Gastroesophageal sphincter (tissue), 3 donors: ENCODE results near the gene GNL2.

Experiments
- EP300 ChIP-seq: sonication (generic); formaldehyde crosslinking; IDR thresholded peaks from one replicate; pipeline ENCODE4 v1.6.1; 2017; ENCODE audit warnings: antibody characterized with exemption, mild to moderate bottlenecking
- POLR2A ChIP-seq, 2 donors: fragments of 450-650 bp; IDR thresholded peaks; one replicate each; pipeline ENCODE4 v1.6.1; 2017; ENCODE audit warnings: antibody characterized with exemption in 2 of 2, mild to moderate bottlenecking in 2 of 2, moderate library complexity in 1 of 2
- TF ChIP-seq, protein P1 (sequence below), 4 experiments: fragments of 200-600 bp in 2 of 4; fragments of 450-650 bp in 2 of 4; sonication (generic) in 1 of 4; IDR thresholded peaks; one replicate each; pipeline ENCODE4 v1.5.1; 2017 to 2019; ENCODE audit warnings: antibody characterized with exemption in 4 of 4, mild to moderate bottlenecking in 2 of 4, moderate library complexity in 2 of 4

DNA sequence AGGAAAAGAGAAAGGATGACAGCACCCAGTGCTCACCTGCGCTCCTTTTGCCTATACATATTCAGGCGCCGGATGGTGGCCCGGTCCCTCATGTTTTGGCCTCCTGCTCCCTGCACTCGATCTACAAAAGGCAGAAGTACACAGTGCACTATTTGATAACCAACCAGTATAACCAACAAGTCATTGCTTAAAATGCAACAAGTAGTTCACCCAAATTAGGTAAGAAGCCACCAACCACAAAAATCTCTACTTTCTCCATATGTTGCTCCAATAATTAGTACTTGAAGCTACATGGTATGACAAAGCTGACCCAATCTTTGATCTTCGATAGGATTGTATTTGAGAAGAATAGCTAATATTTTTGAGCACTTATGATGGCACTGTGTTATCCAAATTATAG is 2.0 kb downstream of the GNL2 start:
- TF ChIP-seq EP300 (no peak), POLR2A (IDR thresholded peaks at IDR 0.05) (no peak)
- TF ChIP-seq, protein P1, sequence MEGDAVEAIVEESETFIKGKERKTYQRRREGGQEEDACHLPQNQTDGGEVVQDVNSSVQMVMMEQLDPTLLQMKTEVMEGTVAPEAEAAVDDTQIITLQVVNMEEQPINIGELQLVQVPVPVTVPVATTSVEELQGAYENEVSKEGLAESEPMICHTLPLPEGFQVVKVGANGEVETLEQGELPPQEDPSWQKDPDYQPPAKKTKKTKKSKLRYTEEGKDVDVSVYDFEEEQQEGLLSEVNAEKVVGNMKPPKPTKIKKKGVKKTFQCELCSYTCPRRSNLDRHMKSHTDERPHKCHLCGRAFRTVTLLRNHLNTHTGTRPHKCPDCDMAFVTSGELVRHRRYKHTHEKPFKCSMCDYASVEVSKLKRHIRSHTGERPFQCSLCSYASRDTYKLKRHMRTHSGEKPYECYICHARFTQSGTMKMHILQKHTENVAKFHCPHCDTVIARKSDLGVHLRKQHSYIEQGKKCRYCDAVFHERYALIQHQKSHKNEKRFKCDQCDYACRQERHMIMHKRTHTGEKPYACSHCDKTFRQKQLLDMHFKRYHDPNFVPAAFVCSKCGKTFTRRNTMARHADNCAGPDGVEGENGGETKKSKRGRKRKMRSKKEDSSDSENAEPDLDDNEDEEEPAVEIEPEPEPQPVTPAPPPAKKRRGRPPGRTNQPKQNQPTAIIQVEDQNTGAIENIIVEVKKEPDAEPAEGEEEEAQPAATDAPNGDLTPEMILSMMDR (IDR thresholded peaks at IDR 0.05): no peak
